GF-D8 (cell line): ENCODE measurements around the gene HAND2.

Source experiments
- DNase-seq: peaks from one replicate; lab custom pipeline; 2025; lab: John Stamatoyannopoulos, UW

HAND2 gene

DNA sequence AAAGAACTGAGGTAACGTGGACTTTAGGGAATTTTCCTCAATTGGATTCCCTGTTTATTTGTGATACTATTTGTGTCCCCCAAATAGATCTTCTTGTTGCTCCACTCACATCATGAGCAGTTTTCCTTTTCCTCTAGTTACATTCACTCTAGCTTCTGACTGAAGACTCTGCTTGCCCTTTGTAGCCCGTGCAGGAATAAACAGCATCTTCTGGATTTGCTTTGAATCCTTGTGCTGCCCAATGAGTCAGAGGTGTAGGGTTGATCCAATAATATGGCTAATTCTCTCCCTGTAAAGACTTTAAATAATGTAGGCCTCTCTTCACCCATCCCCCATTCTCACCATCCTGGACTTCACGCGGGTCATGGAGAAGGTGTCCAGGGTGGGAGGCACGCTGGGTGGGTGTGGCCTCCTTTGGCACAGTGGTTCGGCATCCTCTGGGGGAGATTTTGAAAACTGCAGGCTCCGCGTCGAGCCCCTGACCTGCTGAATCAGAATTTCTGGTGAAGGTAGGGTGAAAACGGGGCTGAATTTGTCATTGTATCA lies 9.0 kb downstream of the HAND2 start:
- no peak for DNase-seq

DNA sequence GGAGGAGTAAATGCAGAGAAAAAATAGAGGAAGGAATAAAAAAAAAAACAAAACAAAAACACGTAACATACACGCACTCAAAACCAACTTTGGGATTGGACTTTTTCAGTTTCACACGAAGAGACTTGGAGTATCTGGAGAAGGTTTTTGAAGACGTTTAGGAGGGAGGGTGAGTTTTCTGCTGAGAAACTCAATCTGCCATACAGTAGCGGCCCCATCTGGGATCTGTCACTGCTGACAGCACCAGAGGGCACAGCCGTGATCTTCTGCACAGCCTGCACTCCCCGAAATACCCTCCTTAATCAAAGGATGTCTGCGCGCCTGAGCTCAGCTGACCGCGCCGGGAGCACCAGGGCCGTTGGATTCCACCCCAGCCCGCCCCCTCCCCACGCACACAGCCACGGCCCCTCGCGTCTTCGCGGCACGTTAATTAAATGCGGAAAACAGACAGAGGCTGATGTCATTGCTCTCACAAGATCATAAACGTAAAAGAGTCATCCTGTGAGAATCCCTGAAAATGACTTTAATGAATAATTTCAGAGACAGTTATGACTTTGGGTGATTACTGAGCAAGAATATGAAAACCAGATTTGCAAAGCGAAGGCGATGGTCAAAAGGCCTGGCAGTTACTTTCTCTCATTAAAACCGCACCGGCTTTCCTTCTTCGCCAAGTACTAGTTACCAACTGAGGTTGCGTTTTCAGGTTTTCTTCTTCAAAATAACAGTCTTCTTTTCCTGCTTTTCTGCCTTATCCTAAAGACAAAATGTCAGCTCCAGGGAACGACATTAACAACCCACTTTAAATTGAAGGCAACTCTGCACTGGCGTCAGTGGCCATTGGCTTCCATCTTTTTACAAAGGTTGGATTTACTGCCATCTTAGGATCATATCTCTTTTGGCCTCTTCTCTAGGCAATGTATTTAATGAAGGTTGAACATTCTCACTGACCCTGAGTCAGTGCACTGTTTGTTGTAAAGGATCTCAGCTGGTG lies 10.6 kb downstream of the HAND2 start:
- no peak for DNase-seq

DNA sequence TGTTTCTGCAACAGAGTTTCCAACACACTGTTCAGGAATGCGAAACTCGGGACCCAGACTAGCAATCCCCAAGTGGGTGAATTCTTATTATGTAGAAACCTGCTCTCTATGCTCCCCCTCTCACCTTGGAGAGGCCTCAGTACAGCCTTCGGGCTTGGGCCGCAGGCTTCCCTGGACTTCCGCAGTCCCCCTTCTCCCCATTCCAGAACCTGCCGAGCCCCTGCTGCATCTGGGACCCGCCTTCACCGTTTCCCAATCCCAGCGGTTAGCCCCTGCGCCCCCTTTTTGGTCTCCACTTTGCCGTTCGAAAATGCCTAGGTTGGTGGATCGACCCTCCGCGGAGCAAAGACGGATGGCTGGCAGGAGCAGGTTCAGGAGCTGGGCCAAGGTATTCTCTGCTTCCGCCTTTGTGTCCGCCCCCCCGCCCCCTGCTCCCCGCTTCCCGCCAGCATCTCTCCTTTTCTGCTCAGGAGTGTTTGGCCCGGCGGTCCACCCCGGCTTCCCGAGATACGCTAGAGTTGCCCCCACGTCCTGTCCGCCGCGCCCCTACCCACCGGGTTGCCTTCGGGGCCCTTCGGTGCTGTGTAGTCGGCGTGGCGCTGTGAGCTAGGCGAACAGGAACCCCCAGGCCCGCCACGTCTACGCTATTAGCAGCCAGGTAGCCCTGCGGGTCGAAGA lies 11.5 kb downstream of the HAND2 start:
- no peak for DNase-seq

DNA sequence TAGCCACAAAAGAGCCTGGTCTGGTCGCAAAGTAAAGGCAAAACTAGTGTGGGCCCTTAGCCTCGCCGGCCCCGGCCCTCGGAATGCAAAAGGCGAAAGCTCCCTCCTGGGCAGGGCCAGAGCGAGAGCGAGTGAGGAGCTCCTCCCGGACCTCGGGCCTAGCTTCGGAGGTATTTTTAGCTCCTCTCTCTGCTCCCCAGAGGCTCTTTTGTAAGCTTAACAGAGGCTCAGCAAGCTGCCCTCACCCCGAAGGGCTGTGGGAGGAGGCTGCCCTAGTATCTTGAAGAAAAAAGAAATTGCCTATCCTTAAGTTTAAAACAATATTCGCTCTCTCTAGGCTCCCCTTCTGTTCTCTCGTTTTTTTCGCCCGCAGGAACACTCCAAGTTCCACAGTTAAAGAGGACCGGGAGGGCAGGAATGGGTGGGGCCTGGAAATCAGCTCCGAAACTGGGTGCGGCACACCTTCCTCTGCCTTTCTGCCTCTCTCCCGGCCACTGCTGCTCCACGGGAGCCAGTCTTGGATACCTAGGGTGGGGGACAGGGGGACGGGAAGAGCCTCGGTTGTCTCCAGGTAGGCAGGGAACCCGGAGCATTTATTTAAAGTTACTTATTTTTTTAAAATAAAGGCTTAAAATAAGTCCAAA lies 12.1 kb downstream of the HAND2 start:
- no peak for DNase-seq

DNA sequence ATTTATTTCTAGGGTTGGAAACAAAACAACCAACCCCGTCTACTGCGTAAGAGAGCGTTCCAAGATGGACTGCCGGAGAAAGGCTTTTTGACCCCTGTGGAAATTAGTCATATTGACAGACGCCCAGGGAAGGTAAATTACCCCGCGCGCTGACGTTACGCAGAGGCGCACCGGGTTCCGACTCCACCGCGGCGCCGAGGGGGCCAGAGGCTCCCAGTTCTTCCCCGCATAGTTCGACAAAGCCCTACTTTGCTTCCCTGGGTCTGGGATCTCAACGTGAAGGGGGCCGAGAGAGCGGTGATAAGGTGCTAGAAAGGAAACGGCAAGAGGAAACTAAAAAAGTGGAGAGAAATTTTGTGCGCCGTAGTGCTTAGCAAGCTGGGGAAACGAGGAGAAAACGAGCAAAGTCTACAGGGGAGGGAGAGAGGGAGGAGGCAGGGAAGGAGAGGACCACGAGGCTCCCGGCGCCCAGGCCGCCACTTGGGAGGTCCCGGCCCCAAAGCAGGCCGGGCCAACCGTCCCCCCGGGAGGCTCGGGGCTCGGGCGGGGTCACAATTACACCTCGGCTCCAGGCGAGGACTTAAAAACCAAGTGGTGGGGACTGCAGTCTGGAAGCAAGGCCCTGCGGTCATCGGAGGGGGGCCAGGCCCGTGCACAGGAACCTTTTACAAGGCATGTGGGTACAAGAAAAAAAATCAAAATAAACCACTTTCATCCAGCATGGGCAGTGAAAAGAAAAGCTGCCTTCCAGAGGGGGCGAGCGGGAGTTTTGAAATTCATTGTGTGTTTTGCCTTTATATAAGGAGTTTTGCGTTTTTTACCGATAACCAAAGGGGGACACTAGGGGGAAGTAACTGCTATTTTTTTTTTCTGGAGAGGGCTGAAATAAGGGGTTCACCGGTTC lies 13.2 kb downstream of the HAND2 start:
- no peak for DNase-seq

DNA sequence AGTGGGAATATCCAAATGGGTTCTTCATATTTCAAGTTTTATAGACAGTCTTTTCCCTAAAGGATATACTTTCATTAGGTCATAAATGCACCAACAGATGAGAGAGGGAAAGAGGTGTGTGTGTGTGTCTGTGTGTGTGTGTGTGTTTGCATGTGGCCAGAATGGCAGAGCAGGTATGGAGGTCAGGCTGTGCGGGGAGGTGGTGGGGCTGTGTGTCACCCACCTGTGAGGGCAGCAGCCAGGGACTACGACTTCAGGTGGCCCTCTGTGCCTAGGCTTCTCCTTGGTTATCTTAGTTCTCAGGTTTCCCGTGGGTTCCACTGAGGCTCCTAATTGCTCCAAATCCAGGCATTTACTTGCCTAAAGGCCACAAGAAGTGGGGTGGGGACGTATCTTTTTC lies 14.6 kb downstream of the HAND2 start:
- no peak for DNase-seq

DNA sequence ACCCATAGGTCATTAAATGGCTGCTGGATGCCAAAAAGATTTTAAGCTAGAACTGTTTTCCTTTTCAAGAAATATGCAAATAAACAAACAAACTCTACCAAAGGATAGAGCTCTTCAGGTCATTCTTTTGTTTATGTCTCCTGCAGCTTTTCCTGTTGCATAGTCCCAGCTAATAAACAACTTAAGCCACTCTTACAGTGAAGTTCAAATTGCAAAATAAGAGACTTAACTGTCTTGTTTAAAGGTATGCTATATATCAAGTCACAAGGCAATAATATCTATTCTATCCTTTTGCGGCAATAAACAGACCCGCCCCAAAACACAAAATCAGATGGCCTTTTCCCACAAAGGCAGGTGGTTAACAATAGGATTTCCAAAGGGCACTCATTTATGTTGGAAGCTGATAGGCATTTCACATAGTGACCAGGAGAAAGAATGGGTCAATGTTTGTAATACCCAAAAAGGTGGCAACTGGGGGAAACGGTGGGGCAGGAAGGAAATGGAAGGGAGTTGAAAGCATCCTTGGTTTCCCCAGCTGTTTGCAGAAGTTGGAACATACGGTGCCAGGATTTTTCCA lies 15.3 kb downstream of the HAND2 start:
- no peak for DNase-seq

DNA sequence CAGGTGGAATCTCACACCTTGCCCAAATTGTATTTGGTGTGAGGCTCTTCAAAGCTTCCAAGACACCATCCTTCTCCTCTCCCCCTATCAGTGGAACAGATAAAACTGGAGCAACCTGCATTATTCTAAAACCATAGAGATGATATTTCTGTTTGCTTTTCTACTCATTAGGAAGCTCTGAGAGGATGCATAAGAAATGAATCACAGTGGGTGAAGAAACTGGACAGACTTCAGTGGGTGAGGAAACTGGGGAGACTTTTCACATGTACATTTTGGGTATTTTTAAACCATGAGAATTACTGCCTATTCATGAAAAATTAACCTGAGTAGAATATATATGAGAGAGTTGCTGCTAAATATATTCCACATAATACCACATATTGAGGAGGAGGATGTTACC lies 16.4 kb downstream of the HAND2 start:
- no peak for DNase-seq

DNA sequence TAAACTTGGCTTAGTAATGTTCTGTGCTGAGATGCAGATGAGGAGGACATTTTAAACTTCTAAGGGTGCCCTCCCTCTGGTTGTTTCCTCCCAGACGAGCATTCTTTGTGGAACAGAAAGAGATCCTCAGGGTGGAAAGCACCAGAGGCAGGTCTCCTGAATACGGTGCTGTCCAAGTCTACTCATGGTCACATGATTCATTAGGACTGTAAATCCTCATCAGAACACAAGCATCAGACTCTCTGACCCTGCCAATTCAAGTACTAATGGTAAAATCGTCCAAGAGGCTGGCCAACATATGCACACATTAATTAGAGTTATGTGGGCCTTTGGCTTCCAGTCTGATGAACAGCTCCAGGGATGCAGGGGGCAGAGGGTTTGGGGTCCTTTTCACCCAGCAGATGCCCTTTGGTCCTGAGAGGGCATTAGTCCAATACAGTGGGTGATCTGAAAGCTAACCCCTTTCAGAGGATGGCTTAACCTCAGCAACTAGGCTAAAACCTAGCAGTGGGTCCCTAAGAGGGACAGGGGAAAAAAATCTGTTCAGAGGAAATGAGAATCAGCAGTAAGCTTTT lies 18.2 kb downstream of the HAND2 start:
- no peak for DNase-seq

DNA sequence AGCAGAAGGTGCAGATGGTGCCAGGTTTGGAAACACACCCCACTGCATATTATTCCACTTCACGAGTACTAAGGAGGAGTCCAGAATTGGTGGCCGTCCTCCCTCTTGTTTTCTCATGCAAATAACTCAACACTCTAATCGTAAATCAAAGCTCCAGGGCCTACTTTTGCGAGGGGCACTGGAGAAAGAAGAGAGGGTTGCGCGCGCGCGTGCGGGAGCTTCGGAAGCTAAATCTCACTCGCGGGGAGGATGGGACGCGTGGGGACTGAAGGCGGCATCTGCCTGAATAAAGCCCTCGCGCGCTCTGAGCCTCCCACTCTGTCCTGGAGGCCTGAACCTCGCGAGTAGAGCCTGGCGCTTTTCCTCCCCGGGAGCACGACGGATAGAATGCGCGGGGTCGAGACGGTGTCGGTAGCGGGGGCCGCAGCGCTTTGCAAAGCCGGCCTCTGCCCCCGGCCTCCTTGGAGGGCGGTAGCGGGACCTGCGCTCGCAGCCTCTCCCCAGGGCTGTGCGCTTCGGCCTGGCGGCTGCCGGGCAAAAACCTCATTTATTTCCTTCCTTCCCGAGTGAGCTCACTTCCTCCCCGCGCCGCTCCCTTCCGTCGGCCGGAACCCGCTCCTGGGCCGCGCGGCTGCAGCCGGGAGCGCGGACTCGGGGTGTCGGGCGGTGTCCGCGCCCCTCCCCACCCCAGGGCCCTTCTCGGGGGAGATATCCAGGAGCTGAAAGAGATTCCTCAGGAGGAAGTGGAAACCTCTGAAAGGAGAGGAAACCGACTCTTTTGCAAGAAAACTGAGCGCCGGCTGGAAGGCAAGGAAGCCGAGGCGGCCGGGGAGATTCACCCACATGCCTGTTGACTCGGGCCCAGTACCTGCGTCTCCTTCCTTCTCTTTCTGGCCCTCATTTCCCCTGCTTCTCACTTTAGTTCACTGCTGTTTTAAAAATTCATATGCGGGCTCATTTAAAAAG lies 20.7 kb downstream of the HAND2 start:
- DNase-seq = no peak

DNA sequence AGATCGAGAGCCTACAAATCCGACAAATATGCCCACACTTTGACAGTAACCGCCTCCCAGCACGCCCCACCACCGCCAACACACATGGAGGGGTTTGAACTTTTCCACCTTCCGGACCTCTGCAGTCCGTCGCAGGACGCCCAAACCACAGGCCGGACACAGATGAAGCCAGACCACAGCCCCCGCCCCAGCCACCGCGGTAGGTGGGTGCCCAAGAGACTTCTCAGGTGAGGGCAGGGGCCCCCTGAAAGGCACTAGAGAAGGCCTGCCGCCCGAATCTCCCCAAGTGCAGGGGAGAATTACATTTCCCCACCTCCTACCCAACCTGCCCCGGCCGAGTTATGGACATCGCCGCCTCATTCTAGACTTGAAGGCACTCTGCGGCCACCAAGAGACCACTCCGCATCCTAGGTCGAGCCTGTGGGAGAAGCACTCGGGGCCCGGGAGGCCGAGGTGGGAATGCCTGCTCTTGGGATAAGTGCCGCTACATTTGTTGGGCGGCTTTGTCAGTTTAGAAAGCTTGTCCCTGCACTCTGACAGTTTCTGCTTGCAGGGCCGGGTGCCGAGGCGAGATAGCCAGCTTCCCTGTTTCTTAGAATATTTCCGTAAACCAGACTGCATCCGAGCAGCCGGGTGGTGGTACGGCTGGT lies 21.5 kb downstream of the HAND2 start:
- DNase-seq = no peak

DNA sequence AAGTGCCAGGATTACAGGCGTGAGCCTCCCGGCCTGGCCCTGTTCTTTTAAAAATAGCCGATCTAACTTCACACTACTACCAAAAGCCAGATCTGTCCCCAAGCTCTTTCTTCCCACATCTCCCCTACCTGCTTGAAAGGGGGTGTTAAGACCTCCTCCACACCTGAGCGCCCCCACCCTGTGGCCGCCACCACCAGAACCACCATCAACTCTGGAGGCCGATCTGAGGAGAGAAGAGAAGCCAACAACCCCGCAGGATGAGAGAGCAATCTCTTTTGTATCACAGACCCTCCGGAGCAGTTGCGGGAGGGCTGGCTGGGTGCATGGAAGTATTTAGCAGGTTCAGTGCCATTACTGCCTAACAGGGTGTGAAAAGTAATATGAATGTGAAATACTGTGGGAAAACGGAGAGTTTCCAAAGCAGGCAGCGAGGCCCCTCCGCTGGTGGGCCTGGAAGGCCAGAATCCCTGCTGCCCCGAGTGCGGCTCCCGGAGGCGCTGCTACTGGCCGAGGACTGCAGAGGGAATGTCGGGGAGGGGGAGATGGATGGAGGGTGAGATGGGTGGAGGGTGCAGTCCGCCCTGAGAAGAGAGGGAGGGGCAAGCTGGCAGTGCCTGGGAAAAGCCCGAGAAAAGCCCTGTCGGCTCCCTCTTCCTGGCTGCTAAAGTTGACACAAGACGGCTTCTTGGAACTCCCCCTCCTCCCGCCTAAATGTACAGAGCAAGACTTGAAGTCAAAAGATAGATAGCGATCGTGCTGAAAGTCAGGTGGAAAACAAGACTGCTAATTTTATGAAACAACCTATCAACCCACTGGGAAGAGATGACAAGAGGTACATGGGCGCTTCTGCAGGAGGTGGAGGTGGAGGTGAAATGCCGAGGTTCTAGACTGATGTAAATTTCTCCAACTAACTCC lies 22.3 kb downstream of the HAND2 start:
- no peak for DNase-seq

DNA sequence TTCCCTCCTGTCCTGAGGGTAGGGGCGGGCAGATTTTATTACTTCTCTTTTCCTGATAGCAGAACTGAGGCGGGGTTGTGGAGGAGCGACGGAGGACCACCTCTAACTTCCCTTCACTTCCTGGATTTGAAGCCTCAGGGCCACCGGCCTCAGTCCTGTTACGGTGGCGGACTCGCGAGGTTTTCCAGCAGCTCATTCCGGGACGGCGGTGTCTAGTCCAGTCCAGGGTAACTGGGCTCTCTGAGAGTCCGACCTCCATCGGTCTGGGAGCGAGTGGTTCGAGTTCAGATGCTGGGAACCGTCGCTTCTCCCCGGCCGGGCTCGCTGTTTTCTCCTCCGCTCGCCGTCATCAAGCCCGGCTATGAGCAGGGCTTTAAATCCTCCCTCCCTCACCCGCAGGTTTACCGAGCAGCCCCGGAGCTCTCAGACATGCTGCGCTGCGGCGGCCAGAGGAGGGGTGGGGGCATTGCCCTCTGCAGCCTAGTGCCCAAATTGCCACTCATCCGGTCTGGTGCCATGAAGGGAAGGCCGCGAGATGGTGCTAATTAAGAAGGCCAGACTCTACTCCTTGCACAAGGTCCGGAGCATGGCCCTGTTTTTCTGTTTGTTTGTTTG lies 23.3 kb downstream of the HAND2 start:
- no peak for DNase-seq

DNA sequence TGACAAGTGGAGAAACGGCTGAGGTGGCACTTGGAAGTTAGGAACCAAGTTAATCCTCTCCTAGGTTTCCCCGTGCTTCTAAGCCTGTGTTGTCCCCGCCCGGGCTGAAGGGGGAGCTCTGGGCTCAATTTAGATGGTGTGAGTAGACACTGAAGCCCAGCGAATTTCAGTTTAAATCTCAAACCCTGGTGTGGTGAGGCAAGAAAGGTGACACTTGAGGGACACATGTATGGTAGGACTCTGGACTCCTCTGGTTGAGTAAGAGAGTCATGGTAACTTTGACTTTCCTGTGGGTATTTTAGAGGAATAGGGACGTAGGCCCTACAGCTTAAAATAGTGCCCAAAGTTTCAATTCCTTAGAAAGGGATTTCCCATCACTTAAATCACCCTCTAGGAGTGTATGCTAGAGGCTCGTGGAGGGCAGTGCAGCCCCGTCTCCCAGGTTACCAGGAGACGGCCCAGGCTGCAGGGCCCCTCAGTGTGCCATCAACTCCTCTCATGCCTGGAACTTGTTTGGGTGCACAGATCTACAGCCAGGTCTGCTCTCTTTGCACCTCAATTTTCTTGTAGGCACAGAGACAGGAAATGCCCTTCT lies 24.0 kb downstream of the HAND2 start:
- DNase-seq = no peak

DNA sequence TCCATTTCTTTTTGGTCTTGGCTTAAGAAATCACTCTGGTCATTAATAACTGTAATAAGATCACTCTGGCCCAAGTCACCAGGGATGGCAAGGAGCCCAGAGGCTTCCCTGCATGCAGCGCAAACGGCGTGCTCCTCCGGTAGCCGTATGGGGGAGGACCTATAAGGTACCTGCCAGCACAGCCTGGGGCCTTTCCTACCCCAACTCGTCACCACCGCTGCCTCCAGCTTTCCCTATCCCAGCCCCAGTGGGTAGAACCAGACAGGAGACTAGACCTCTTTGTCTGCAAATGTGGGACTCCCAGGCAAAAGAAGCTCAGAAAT lies 25.9 kb downstream of the HAND2 start:
- DNase-seq = no peak

DNA sequence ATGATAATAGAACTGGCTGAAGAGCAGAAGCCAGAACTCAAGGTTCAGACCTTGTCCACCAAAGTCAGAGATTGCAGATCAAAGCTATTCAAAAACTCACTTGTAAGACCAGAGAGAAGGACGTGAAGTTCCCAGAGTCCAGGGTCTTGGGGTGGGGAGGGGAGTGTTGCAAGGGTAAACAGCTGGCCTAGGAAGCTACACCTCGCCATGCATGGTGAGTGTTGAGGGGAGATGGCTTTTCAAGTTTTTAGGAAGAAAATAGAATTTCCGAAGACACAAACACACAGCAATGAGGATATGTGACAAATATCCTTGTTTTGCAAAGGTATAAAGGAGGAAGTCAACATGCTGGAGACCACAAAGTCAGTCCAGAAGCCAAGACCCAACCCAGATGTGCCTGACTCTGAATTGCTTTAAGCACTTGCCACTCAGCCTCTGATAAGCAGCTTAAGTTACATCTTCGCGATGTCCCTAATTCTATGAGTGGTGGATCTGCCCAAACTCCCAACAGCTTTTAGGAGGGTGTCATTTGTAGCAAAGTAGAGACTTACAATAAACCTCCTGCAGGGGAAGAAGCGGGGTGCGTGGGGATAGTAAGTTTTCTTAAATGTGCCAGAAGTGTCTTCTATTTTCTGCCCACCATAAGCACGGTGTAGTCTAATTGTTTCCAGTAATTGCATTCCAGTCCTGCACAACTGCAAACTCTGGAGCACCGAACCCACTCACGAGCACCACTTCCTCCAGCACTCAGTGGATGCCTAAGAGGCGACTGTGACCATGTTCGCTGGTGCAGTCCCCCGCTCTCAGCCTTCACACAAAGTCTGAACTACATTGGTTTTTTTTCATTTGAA lies 26.5 kb downstream of the HAND2 start:
- DNase-seq = no peak
